Stimulated activated CD4-positive, alpha-beta T cell treated with anti-CD3 and anti-CD28 coated beads, Interleukin-1b, Interleukin-23, amount 100 ng/mL, for 48 hours (primary cell): ENCODE data around the gene WT1.
"Not testable (repeated sequence)": the region's sequence is repeated elsewhere in the genome, so short reads cannot be mapped to it uniquely, and the experiment has no call there.

Experiments used
- DNase-seq: peaks from one replicate; pipeline ENCODE4 v3.0.0-alpha.2; 2020

Gene WT1

DNA sequence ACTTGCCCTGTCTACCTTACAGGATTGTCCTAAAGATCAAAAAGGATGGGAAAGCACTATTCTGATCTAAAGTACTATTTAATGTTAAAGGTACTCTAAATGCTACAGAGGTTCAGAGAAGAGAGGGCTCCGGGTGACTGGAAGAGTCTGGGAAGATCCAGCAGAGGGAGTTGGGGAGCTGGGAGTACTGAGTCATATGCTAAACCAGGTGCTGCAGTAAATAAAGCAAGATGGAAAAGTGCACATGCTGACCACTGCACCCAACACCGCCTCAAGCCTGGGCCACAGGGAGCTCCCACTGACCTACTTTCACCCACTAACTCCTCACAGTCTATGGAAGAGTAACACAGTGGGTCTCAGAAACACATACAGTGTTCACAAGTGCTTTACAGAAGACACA lies 49.3 kb downstream of the WT1 start:
- DNase-seq = no peak

DNA sequence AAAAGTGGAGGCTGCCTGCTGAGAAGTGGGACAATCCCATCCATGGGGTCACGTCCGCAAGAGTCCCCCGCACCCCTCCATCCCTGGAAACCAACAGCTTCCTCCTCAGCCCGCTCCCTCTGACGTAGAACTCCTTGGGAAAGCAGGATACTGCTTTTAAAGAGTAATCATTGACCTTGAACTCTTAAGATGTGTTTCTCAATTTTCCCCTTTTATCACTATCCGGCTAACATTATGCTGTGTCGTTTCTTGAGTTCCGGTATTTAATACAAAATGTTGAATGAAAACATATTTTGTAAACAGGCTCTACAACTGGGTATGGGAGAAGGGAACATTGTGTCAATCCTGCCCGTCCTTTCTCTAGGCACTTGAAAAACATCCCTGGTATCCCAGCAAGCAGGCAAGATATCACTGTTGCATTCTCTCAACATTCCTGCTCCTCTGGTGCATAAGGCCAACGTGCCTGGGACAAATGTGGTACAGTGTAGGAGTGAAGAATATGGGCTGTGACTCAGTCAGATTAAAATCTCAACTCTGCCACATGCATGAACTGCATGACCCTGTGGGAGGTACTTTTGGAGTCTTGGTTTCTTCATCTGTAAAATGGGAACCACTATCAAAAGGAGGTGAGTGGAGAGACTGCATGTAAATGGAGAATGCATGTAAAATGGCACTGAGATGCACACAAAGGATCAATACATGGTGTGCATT lies 52.8 kb downstream of the WT1 start:
- DNase-seq = no peak

DNA sequence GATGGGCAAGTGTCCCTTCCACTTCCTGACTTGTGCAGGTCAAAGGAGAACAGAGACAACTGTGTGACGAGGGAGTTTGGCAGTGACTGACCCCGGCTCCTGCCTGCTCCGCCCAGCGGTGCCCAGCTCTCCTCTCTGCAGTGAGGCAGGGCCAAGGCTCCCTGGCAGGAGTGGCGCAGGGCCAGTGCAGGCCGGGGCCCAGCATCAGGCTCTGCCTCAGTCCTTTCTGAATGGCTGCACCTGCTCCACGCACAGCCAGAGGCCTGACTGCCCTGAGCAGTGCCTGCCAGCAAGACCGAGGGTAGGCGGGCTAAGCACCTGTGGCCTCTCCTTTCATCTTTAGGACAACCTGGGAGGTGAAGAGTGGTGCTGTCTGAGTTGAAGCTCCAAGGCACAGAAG lies 54.2 kb downstream of the WT1 start:
- no peak for DNase-seq

DNA sequence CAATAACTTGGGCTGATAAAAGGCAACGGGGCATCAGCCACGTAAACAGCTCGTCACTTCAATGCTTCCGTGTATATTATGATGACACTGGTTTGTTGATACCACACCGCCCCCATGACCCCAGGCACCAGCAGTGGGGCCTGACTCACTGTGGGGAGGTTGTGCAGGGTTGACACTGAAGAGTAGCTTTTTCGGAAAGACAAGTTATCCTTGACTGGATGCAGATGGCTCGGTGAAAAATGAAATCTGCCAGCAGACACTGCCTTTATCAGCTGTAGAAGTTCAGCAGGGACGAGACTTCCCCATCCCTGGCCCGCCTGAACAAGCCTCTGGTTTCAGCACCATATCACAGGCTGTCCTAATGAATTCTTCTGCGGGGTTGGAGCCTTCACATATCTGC lies 55.6 kb downstream of the WT1 start:
- DNase-seq = no peak

DNA sequence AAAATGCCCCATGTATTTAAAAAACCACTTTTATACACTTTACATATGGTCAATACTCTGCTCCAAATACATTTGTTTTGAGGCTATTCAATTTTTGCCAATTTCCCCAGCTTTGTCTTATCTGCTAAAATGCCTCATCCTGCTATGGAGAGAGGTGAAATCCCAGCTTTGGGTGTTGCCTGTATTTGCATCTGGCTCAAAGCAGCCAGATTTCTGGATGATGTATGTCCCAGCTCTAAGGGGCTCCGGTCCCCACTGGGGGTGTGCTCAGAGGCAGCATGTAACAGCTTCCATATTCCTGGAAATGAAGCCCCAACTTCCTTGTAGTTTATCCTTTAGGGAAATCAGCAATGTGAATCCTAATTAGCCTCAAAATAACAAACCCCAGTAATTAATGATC lies 59.5 kb downstream of the WT1 start:
- no peak for DNase-seq

DNA sequence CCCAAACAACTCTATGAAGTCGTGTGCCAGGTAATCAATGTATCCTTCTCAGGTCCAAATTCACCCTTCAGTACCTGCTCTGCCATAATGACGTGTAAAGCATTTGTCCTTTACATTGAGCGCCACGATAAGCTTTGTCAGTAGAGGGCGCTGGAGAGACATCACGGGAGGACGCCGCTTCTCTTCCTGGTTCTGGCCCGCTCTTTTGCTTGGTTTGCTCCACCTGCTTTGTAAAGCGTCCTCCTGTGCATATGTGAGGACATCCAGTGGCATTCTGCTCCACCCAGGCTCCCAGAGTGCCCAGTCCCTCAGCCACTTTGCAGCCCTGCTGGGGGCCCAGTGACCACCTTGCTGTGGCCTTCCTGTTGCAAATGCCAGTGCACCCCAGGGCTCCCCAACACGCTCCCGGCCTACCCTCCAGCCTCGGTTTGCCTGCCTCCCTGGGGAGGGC lies 61.1 kb downstream of the WT1 start:
- DNase-seq = peak; percentile 56

DNA sequence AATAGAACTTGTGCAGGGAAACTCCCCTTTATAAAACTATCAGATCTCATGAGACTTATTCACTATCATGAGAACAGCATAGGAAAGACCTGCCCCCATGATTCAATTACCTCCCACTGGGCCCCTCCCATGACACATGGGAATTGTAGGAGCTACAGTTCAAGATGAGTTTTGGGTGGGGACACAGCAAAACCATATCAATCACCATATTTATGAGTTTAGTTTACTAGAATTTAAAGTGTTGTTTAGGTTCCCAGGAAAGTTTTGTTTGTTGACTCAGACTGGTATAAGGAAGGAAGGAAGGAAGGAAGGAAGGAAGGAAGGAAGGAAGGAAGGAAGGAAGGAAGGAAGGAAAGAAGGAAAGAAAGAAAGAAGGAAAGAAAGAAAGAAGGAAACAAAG lies 65.4 kb downstream of the WT1 start:
- not testable (repeated sequence) for DNase-seq

DNA sequence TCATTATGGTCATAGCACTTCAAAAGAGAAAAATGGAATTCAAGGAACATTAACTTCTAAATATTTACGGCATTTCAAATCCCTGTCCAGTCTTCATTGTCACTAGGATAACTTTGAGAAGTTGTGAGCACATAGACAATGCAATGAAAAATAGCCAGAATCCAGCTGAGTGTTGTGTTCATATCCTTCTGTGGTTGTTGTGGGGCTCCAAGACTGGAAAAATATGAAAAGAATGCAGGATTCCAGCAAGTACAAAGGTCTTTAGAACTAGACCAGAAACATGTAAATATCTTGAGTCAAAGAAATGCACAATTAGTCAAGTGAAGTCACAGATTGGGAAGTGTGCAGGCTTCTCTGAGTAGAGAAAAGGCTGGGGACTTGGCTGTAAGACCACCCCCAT lies 68.7 kb downstream of the WT1 start:
- DNase-seq = no peak

DNA sequence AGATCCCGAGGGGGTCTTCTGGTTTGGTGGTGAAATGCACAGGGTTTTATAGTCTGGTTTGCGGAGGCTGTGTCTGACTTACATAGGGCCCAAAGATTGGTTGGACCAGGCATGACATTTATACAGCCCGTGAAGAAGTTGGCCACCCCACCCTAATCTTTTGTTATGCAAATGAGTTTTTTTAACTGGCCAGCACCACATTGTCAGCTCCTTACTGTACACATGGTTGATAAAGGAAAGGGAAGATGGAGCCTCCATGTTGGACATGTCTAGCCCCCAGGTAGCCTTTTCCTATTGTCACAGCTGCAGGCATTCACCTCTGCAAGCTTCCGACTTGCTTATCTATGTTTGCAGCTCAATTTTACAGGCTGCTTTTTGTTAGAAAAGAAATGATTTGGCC lies 70.1 kb downstream of the WT1 start:
- no peak for DNase-seq

DNA sequence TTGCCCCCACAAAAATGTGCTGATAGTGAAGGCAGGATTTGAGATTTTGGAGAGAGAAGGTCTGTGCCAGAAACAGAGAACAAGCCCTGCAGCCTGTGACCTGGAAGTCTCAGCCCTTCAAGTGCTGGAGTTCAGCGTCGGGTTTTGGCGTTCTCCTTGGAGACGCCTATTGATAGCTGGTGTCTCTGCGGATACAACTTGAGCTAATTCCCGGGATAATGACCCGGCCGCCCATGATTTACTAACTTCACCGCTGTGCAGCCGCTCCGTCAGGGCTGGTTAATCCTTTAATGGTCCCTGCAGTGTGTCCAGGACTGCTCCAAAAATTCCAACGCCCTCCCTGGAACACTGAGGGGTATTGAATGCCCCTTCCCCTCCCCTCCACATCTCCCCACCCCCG lies 76.6 kb downstream of the WT1 start:
- no peak for DNase-seq

DNA sequence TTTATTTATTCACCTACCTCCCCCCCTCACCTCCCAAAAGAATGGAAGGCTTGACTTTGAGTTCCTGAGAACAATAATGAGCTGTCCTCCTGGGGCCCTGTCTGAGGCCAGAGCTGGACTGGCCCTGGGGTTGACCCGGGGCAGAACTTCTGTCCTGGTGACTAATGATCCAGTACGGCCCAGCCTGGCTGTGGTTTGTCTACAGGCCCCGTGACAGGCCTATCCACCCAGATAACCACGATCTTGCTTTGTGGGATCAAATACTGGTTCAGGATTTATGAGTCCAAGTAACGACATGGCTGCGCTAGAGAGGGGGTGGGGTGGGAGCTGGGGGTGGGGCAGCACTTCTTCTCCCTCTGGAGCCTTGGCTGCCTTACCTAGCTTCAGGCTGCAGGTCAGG lies 81.5 kb downstream of the WT1 start:
- DNase-seq = no peak

DNA sequence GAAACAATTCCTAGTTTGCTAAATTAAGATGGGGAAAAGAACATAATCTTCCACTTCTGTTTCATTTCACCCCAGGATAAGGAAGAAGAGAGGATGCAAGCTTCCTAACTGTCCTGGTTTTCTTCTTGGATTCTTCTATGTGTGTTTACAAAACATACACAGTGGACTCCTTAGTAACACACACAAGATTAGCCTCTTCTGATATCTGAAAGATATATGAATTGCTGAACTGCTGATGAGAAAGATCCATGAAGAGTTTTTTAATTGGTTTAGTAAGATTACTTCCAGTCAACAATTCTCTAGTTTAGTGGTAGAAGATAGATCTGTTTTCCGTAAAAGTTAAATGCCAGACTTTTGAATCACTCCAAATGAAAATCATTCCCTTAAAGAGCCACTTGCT lies 86.8 kb downstream of the WT1 start:
- no peak for DNase-seq

DNA sequence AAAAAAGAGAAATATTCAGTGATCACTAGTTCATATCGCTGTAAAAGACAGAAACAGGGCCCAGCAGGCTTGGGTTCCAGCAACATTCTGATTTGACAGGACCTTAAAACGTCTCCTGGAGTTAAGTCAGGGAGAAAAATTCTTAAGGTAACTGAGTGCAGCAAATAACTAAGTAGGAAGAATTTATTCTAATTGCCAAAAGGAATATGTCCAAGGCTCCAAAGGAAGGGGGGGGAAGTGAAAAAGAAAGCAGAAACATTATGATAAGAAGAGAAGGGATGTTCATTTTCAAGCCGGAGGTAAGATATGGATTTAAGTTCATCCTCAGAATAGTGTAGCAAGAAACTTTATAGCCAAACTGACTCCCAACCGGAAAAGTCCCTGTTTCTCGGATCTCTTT lies 90.4 kb downstream of the WT1 start:
- no peak for DNase-seq

DNA sequence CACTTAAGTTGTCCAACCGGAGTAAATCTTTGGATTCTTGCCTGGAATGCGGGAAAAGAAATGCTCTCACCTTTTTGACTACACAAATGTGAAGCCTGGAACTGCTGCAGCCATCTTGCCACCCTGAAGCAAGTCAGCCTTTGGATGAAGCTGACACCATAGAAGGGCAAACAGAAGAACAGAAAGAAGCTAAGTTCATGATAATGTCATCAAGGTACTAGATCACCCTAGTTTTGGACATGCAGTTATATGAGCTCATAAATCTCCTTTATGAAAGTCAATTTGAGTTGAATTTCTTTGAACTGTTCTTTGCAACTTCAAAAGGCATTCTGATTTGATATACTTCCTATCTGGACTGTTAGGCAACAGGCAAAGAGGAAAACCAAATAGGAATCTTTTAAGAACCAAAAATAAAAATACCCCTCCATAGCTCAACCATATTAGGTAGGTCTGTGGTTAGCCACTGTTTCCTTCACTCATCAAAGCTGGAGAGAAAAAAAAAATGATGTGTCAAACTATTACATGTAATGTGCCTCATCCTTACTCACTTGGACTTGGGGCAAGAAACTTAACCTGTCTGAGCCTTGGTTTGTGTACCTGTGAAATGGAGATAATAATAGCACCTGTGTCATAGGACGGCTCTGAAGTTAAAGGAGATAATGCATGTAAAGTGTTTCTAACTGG lies 91.9 kb downstream of the WT1 start:
- no peak for DNase-seq

DNA sequence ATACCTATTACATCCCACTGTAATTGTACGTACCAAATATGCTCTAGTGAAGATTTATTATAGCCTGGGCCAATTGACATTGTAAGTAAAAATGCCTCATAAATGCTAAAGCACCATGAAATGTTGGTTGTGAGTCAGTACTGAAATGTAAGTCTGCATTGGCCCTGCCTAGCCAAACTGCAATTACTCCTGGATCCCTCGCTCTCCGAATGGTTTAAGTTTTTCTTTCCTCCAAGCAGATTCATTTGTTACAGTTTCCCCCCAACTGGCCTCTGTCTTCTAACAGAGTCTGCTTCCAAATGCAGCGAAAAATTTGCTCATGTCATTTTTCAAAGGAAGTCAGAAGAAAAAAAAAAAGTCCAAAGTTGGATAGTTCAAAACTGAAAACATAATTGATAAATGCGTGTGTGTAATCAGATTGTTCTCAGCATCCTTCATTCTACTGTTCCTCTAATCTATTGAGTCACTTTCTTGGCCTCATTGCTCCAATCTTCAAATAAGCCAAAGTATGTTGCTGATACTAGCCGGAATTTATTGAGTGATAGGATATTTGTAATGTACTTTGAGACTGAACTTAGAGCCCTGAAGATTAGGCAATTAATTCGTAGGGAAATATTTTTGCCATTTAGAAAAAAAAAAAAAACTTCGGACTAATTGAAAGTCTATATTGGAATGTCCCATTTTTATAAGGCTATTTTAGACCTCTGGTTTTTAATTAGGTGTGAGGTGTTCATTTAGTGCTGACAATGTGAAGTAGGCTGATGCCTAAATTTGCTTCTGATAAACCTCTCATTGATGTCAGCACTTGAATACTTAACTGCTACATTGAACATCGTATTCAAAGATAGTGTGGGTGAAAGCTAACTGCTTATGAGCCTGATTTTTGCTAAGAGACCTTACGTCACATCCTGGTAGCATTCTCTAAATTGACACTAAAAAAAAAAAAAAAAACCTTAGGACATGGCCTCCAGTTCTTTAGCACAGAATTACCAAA lies 93.4 kb downstream of the WT1 start:
- DNase-seq = no peak

DNA sequence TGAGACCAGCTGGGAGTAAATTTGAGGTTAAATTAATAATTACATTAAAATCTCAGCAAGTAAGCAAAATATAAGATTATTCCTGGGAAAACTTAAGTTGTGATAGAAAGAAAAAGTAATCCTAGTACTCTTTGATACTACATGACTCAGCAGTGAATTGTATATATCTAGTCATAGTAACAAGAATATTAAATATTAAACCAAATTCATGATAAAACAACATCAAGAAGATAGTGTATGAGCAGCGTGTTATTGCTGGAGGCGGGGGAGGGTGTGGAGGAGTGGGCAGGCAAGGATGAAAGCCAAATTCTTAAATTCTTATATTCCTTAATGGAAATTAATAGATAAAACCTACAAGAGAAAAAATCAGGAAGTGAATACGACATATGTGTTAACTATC lies 95.2 kb downstream of the WT1 start:
- DNase-seq = no peak
